ENCODE data around the gene FAM107B. TPM values are rescaled to one million over a fixed set of nuclear protein-coding genes. Genes with fewer than 3 reads are reported as not detected.

FAM107B gene
- total and polyA plus RNA-seq, 10 of the 15 experiments (the other 5 are each of a cell fraction or from before 2014, with no cell fraction given): 22.9 to 162 (median 86.6) TPM

- TF ChIP-seq STAT1 (conservative IDR thresholded peaks at IDR 0.05) (0 out of 2 replicates have a peak, but pooled peaks have one; percentile 87), NFYB (IDR thresholded peaks at IDR 0.05; ENCODE audit: insufficient read depth, low read depth, low read length) (0 out of 2 replicates have a peak, but pooled peaks have one; percentile 11), ATF2 (IDR thresholded peaks at IDR 0.05; ENCODE audit: low read length) (peak; percentile 94), RELB (IDR thresholded peaks at IDR 0.05; ENCODE audit: low read depth) (peak; percentile 98), BACH1 (IDR thresholded peaks at IDR 0.05; ENCODE audit: borderline replicate concordance) (peak; percentile 78; the same call in 1 of the 2 replicates), ESRRA (IDR thresholded peaks at IDR 0.05; ENCODE audit: low read length) (peak; percentile 63), EED (IDR thresholded peaks at IDR 0.05; ENCODE audit: low read depth) (peak; percentile 85), NFIC (IDR thresholded peaks at IDR 0.05; ENCODE audit: low read depth, low read length) (peak; percentile 99), STAT3 (IDR thresholded peaks at IDR 0.05; ENCODE audit: low read depth, low read length) (peak; percentile 84; the same call in 1 of the 2 replicates), SKIL (IDR thresholded peaks at IDR 0.05; ENCODE audit: low read depth, poor library complexity, severe bottlenecking) (peak; percentile 98), USF1 (IDR thresholded peaks at IDR 0.05; ENCODE audit: borderline replicate concordance, extremely low read length, insufficient read depth, low read depth, low read length) (no peak), YBX1 (IDR thresholded peaks at IDR 0.05) (no peak), PKNOX1 (IDR thresholded peaks at IDR 0.05) (peak; percentile 97), RAD51 (IDR thresholded peaks at IDR 0.05) (peak; percentile 57), BHLHE40 (IDR thresholded peaks at IDR 0.05; ENCODE audit: borderline replicate concordance in 1 of 2, low read depth in 2 of 2, low read length in 1 of 2) (peak; percentile 74 to 83), EGR1 (IDR thresholded peaks at IDR 0.05; ENCODE audit: borderline replicate concordance in 1 of 2, low read depth in 2 of 2, low read length in 2 of 2) (peak in 1 of 2 experiments; percentile 64; a peak in 1 of 3 replicates), MLLT1 (IDR thresholded peaks at IDR 0.05) (peak; percentile 83), ZZZ3 (IDR thresholded peaks at IDR 0.05; ENCODE audit: control insufficient read depth, insufficient read length, low read depth) (no peak), TCF3 (IDR thresholded peaks at IDR 0.05; ENCODE audit: borderline replicate concordance, insufficient read depth, low read depth, low read length) (peak; percentile 99), RB1 (IDR thresholded peaks at IDR 0.05; ENCODE audit: borderline replicate concordance) (no peak)
Measured at GRCh38 chr10:14648005-14648765, 126.5 kb downstream of the FAM107B start (continued).

Measured in GM12878 (cell line).